ENCODE measurements around the gene LIMS4.
"Not testable (repeated sequence)": the region's sequence is repeated elsewhere in the genome, so short reads cannot be mapped to it uniquely, and the experiment has no call there.

The LIMS4 gene

GRCh38 chr2:110462458-110462857, 10.2 kb downstream of the LIMS4 start:
- not testable (repeated sequence) for H3K27ac Mint-ChIP-seq; H3K9me3 Mint-ChIP-seq; H3K36me3 Mint-ChIP-seq (ENCODE audit: low read depth); H3K27me3 Mint-ChIP-seq (ENCODE audit: low read depth); H3K4me3 Mint-ChIP-seq; H3K4me1 Mint-ChIP-seq

GRCh38 chr2:110460318-110460717, 12.3 kb downstream of the LIMS4 start:
- H3K4me3 Mint-ChIP-seq; H3K9me3 Mint-ChIP-seq; H3K27ac Mint-ChIP-seq; H3K36me3 Mint-ChIP-seq (ENCODE audit: low read depth); H3K4me1 Mint-ChIP-seq; H3K27me3 Mint-ChIP-seq (ENCODE audit: low read depth): not testable (repeated sequence)

- not testable (repeated sequence) for H3K36me3 Mint-ChIP-seq (ENCODE audit: low read depth); H3K27ac Mint-ChIP-seq; H3K9me3 Mint-ChIP-seq; H3K4me3 Mint-ChIP-seq; H3K27me3 Mint-ChIP-seq (ENCODE audit: low read depth); H3K4me1 Mint-ChIP-seq
These were observed 15.4 kb downstream of the LIMS4 start for GRCh38 chr2:110457214-110457590.

GRCh38 chr2:110456291-110457213, 16.1 kb downstream of the LIMS4 start:
- not testable (repeated sequence) for H3K9me3 Mint-ChIP-seq; H3K4me1 Mint-ChIP-seq; H3K36me3 Mint-ChIP-seq (ENCODE audit: low read depth); H3K27ac Mint-ChIP-seq; H3K4me3 Mint-ChIP-seq; H3K27me3 Mint-ChIP-seq (ENCODE audit: low read depth)

- H3K4me1 Mint-ChIP-seq; H3K27me3 Mint-ChIP-seq (ENCODE audit: low read depth); H3K9me3 Mint-ChIP-seq; H3K36me3 Mint-ChIP-seq (ENCODE audit: low read depth); H3K27ac Mint-ChIP-seq; H3K4me3 Mint-ChIP-seq: not testable (repeated sequence)
These were observed 17.4 kb downstream of the LIMS4 start for GRCh38 chr2:110455080-110455670.

- not testable (repeated sequence) for H3K9me3 Mint-ChIP-seq; H3K27me3 Mint-ChIP-seq (ENCODE audit: low read depth); H3K36me3 Mint-ChIP-seq (ENCODE audit: low read depth); H3K27ac Mint-ChIP-seq; H3K4me3 Mint-ChIP-seq; H3K4me1 Mint-ChIP-seq
These were observed 21.7 kb downstream of the LIMS4 start for GRCh38 chr2:110450951-110451350.

- not testable (repeated sequence) for H3K36me3 Mint-ChIP-seq (ENCODE audit: low read depth); H3K9me3 Mint-ChIP-seq; H3K27me3 Mint-ChIP-seq (ENCODE audit: low read depth); H3K27ac Mint-ChIP-seq; H3K4me1 Mint-ChIP-seq; H3K4me3 Mint-ChIP-seq
These were observed 23.3 kb downstream of the LIMS4 start for GRCh38 chr2:110449127-110449947.

- not testable (repeated sequence) for H3K4me1 Mint-ChIP-seq; H3K27ac Mint-ChIP-seq; H3K4me3 Mint-ChIP-seq; H3K36me3 Mint-ChIP-seq (ENCODE audit: low read depth); H3K9me3 Mint-ChIP-seq; H3K27me3 Mint-ChIP-seq (ENCODE audit: low read depth)
These were observed 26.0 kb downstream of the LIMS4 start for GRCh38 chr2:110446644-110447043.

GRCh38 chr2:110443305-110444005, 29.2 kb downstream of the LIMS4 start:
- H3K36me3 Mint-ChIP-seq (ENCODE audit: low read depth); H3K27ac Mint-ChIP-seq; H3K4me3 Mint-ChIP-seq; H3K4me1 Mint-ChIP-seq; H3K27me3 Mint-ChIP-seq (ENCODE audit: low read depth); H3K9me3 Mint-ChIP-seq: not testable (repeated sequence)

- H3K27me3 Mint-ChIP-seq (ENCODE audit: low read depth); H3K36me3 Mint-ChIP-seq (ENCODE audit: low read depth); H3K4me1 Mint-ChIP-seq; H3K27ac Mint-ChIP-seq; H3K9me3 Mint-ChIP-seq; H3K4me3 Mint-ChIP-seq: not testable (repeated sequence)
These were observed 30.7 kb downstream of the LIMS4 start for GRCh38 chr2:110441905-110442304.

GRCh38 chr2:110434565-110434964, 38.1 kb downstream of the LIMS4 start:
- H3K9me3 Mint-ChIP-seq; H3K27me3 Mint-ChIP-seq (ENCODE audit: low read depth); H3K27ac Mint-ChIP-seq; H3K36me3 Mint-ChIP-seq (ENCODE audit: low read depth); H3K4me3 Mint-ChIP-seq; H3K4me1 Mint-ChIP-seq: not testable (repeated sequence)

- H3K4me1 Mint-ChIP-seq; H3K4me3 Mint-ChIP-seq; H3K36me3 Mint-ChIP-seq (ENCODE audit: low read depth); H3K9me3 Mint-ChIP-seq; H3K27me3 Mint-ChIP-seq (ENCODE audit: low read depth); H3K27ac Mint-ChIP-seq: not testable (repeated sequence)
These were observed 46.9 kb downstream of the LIMS4 start for GRCh38 chr2:110425725-110426124.

- H3K4me1 Mint-ChIP-seq; H3K4me3 Mint-ChIP-seq; H3K36me3 Mint-ChIP-seq (ENCODE audit: low read depth); H3K9me3 Mint-ChIP-seq; H3K27me3 Mint-ChIP-seq (ENCODE audit: low read depth); H3K27ac Mint-ChIP-seq: not testable (repeated sequence)
These were observed 48.2 kb downstream of the LIMS4 start for GRCh38 chr2:110424421-110424820.

- H3K4me1 Mint-ChIP-seq; H3K27me3 Mint-ChIP-seq (ENCODE audit: low read depth); H3K27ac Mint-ChIP-seq; H3K4me3 Mint-ChIP-seq; H3K36me3 Mint-ChIP-seq (ENCODE audit: low read depth); H3K9me3 Mint-ChIP-seq: not testable (repeated sequence)
These were observed 49.0 kb downstream of the LIMS4 start for GRCh38 chr2:110423574-110423962.

All from nephron (organoid).